ENCODE results near the gene JAKMIP2. TPM values are rescaled to one million over a fixed set of nuclear protein-coding genes. Genes with fewer than 3 reads are reported as not detected.
"Not testable (repeated sequence)": the region's sequence is repeated elsewhere in the genome, so short reads cannot be mapped to it uniquely, and the experiment has no call there.

Gene JAKMIP2
- total RNA-seq, 1 donor from 2014 or later = 0.49 TPM

DNA sequence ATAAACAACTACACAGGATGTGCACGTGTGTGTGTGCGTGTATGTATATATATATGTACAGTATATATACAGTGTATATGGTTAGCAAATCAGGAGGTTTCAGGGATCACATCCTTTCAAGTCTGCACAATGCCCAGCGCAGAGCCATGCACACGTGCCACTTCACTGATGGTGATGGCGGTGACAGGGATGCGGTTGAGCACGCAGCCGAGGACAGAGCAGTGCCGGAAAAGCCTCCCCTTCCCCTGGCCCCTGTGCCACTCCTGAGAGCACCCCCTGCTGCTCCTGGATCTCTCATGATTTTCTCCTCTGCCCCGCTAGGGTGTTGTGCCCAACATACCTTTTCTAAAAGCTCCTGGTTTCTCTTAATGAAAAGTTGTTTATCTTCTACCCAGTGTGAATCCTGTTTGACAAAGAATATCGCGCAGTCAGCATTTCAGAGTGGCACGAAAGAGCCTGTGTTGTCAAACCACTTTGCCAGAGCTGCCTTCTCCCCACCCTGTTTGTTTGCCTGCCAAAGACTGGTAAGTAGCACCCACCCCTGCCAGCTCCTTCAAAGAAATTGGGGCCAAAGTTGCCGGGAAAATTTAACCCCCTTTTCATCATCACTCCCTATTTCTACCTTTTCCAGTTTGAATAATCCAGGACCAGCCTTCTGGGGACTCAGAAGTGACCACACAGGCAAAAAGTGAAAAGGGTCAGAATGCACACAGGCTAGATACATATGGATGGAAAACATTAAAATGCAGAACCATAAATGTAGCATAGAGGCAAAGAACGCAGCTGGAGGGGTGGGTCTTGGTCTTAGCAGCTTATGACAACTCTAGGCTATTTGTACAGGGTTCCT is 146.4 kb downstream of the JAKMIP2 start:
- TF ChIP-seq POLR2AphosphoS5 (IDR thresholded peaks at IDR 0.05; ENCODE audit: insufficient read depth in 1 of 2, low read depth in 1 of 2) (no peak), POLR2A (IDR thresholded peaks at IDR 0.05) (no peak)
- TF ChIP-seq, protein P1, sequence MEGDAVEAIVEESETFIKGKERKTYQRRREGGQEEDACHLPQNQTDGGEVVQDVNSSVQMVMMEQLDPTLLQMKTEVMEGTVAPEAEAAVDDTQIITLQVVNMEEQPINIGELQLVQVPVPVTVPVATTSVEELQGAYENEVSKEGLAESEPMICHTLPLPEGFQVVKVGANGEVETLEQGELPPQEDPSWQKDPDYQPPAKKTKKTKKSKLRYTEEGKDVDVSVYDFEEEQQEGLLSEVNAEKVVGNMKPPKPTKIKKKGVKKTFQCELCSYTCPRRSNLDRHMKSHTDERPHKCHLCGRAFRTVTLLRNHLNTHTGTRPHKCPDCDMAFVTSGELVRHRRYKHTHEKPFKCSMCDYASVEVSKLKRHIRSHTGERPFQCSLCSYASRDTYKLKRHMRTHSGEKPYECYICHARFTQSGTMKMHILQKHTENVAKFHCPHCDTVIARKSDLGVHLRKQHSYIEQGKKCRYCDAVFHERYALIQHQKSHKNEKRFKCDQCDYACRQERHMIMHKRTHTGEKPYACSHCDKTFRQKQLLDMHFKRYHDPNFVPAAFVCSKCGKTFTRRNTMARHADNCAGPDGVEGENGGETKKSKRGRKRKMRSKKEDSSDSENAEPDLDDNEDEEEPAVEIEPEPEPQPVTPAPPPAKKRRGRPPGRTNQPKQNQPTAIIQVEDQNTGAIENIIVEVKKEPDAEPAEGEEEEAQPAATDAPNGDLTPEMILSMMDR (IDR thresholded peaks at IDR 0.05) = no peak
- no peaks in the 10 kb centered on the region for H3K4me1 ChIP-seq
- no peak overlapping the region for H3K27ac ChIP-seq
- DNase-seq (ENCODE audit: extremely low spot score in 2 of 2) = no peak
- no peaks in the 10 kb centered on the region for H3K27me3 ChIP-seq
- no peak overlapping the region for H3K4me3 ChIP-seq
- H3K9me3 ChIP-seq = no peaks in the 10 kb centered on the region
- intact Hi-C loops (cut with DNase I) = no loop called here
- H3K36me3 ChIP-seq = no peaks in the 10 kb centered on the region

DNA sequence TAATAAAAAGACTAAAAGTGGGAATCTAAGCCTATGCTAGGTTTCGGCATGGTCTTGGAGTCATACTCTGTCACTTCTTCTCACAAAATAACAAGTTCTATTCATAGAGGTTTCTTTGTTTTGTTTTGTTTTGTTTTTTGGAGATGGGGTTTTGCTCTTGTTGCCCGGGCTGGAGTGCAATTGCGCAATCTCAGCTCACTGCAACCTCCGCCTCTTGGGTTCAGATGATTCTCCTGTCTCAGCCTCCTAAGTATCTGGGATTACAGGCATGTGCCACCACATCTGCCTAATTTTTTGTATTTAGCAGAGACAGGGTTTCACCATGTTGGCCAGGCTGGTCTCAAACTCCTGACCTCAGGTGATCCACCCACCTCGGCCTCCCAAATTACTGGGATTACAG is 147.1 kb downstream of the JAKMIP2 start:
- H3K27ac ChIP-seq; H3K36me3 ChIP-seq; H3K9me3 ChIP-seq; H3K27me3 ChIP-seq; H3K4me3 ChIP-seq; intact Hi-C loops (cut with DNase I); DNase-seq (ENCODE audit: extremely low spot score in 2 of 2); H3K4me1 ChIP-seq: not testable (repeated sequence)

DNA sequence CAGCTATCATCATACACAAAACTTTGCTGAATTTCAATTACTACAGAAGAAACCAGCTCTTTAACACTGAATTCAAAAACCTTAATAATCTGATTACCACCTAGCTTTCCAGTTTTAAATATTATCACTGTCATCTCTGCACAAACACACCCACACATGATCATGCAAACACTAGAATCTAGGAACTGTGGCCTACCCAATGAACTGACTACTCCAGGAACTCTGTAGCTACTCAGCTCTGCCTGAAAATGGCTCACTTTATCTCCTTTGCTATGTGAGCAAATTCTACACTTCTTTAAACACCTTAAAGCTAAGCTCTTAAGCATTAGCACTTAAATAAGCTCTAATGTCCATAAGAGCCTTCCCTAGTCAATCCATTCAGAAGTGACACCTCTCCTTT is 149.4 kb downstream of the JAKMIP2 start:
- H3K4me1 ChIP-seq = no peaks in the 10 kb centered on the region
- intact Hi-C loops (cut with DNase I) = no loop called here
- H3K9me3 ChIP-seq = no peaks in the 10 kb centered on the region
- no peak overlapping the region for H3K27ac ChIP-seq
- DNase-seq (ENCODE audit: extremely low spot score in 2 of 2) = no peak
- H3K4me3 ChIP-seq = no peak overlapping the region
- H3K27me3 ChIP-seq = no peaks in the 10 kb centered on the region
- no peak for TF ChIP-seq POLR2AphosphoS5 (IDR thresholded peaks at IDR 0.05; ENCODE audit: insufficient read depth in 1 of 2, low read depth in 1 of 2)
- TF ChIP-seq, protein P1 (IDR thresholded peaks at IDR 0.05) = no peak
- H3K36me3 ChIP-seq = no peaks in the 10 kb centered on the region

DNA sequence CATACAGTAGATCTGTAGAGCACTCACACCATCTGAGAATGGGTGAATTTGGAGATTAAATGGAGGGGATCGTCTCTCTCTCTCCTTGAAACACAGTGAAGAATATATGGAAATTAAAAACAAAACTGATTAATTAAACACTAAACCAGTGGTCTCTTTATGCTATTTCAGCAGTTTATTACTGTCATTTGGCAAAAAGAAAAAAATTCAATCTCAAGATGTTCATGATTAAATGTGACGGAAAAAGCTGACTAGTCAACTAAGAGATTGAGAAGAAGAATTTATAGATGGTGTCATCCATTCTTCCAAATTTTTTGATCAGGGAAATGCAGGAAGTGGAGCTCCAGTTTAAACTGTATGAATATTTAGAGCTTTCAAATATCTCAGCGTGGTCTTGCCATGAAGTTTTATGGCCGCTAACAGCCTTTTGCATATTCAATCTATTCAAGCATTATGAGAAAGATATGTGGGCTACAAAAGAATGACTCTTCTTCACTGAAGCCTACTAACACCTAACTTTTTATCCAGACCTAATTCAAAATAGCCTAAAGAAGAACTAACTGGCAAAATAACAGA is 151.0 kb downstream of the JAKMIP2 start:
- Histone ChIP-seq H3K36me3 (no peaks in the 10 kb centered on the region), H3K9me3 (no peaks in the 10 kb centered on the region), H3K4me1 (no peaks in the 10 kb centered on the region), H3K27me3 (no peaks in the 10 kb centered on the region), H3K4me3 (no peak overlapping the region), H3K27ac (no peak overlapping the region)
- TF ChIP-seq POLR2A (IDR thresholded peaks at IDR 0.05) (no peak), POLR2AphosphoS5 (IDR thresholded peaks at IDR 0.05; ENCODE audit: insufficient read depth in 1 of 2, low read depth in 1 of 2) (no peak)
- TF ChIP-seq, protein P1 (IDR thresholded peaks at IDR 0.05) = no peak
- no peak for DNase-seq (ENCODE audit: extremely low spot score in 2 of 2)
- intact Hi-C loops (cut with DNase I) = no loop called here

DNA sequence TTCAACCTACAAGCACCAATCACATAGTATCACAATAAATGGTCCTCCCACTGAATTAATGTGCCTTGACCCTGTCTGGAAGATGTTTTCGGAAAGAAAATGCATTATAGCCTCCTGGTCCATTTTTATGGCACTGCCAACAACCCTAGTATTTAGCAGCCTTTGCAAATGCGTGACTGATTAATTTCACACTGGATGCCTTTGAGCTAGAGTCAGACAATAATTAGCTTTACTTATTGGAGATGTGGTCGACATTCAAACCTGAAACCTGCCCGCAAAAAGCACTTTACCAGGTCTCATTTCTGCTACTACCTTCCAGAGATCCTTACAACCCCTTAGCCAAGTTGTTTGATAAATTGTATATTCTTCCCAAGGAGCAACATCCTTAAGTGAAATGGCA is 153.3 kb downstream of the JAKMIP2 start:
- H3K4me3 ChIP-seq = no peak overlapping the region
- H3K9me3 ChIP-seq = no peaks in the 10 kb centered on the region
- no peaks in the 10 kb centered on the region for H3K36me3 ChIP-seq
- no peaks in the 10 kb centered on the region for H3K27me3 ChIP-seq
- intact Hi-C loops (cut with DNase I) = loop anchor here (10.0 kb wide), 1 partner anchor 196 kb away; no protein-coding TSS in a partner anchor
- DNase-seq (ENCODE audit: extremely low spot score in 2 of 2) = no peak
- TF ChIP-seq POLR2AphosphoS5 (IDR thresholded peaks at IDR 0.05; ENCODE audit: insufficient read depth in 1 of 2, low read depth in 1 of 2) (no peak), POLR2A (IDR thresholded peaks at IDR 0.05) (no peak)
- TF ChIP-seq, protein P1 (IDR thresholded peaks at IDR 0.05) = no peak
- H3K27ac ChIP-seq = no peak overlapping the region
- no peaks in the 10 kb centered on the region for H3K4me1 ChIP-seq
